AG09319 (cell line): ENCODE results near the gene NTN4.
"Not testable (repeated sequence)": the region's sequence is repeated elsewhere in the genome, so short reads cannot be mapped to it uniquely, and the experiment has no call there.

Experiments
- DNase-seq: peaks from one replicate; pipeline ENCODE4 v3.0.0-alpha.2; 2010; ENCODE audit warnings: low read depth; ENCODE audit errors: extremely low read depth
- CTCF ChIP-seq: IDR thresholded peaks from 2 replicates; pipeline ENCODE4 v1.5.1; 2011; ENCODE audit warnings: low read depth, mild to moderate bottlenecking, inconsistent platforms, low read length, moderate library complexity

The NTN4 gene

GRCh38 chr12:95763809-95764253, 26.7 kb downstream of the NTN4 start:
- no peak for TF ChIP-seq CTCF
- peak; percentile 28 for DNase-seq

- DNase-seq = no peak
Measured at GRCh38 chr12:95762123-95762785, 28.3 kb downstream of the NTN4 start.

GRCh38 chr12:95760371-95760770, 30.2 kb downstream of the NTN4 start:
- no peak for TF ChIP-seq CTCF
- no peak for DNase-seq

More at GRCh38 chr12:95762123-95762785, 28.3 kb downstream of the NTN4 start:
- no peak for TF ChIP-seq CTCF

- TF ChIP-seq CTCF = no peak
Measured at GRCh38 chr12:95759718-95760117, 30.8 kb downstream of the NTN4 start.

GRCh38 chr12:95759039-95759438, 31.5 kb downstream of the NTN4 start:
- DNase-seq = no peak
- TF ChIP-seq CTCF = no peak

More at GRCh38 chr12:95759718-95760117, 30.8 kb downstream of the NTN4 start:
- DNase-seq = no peak

GRCh38 chr12:95756362-95756761, 34.2 kb downstream of the NTN4 start:
- DNase-seq = no peak
- no peak for TF ChIP-seq CTCF

GRCh38 chr12:95755261-95755865, 35.2 kb downstream of the NTN4 start:
- DNase-seq = no peak
- no peak for TF ChIP-seq CTCF

- not testable (repeated sequence) for DNase-seq
Measured at GRCh38 chr12:95746062-95746461, 44.5 kb downstream of the NTN4 start.
